DMS79 (cell line): ENCODE data around the gene IGF2R.
A peak's percentile ranks its signal among the peaks of the same experiment; 100 is the strongest.
"Not testable (repeated sequence)": the region's sequence is repeated elsewhere in the genome, so short reads cannot be mapped to it uniquely, and the experiment has no call there.

ENCODE experiments used
- DNase-seq: peaks from one replicate; lab custom pipeline; 2025; lab: John Stamatoyannopoulos, UW

Gene IGF2R

GRCh38 chr6:160095146-160095845, 126.4 kb downstream of the IGF2R start:
- DNase-seq = no peak

DNA sequence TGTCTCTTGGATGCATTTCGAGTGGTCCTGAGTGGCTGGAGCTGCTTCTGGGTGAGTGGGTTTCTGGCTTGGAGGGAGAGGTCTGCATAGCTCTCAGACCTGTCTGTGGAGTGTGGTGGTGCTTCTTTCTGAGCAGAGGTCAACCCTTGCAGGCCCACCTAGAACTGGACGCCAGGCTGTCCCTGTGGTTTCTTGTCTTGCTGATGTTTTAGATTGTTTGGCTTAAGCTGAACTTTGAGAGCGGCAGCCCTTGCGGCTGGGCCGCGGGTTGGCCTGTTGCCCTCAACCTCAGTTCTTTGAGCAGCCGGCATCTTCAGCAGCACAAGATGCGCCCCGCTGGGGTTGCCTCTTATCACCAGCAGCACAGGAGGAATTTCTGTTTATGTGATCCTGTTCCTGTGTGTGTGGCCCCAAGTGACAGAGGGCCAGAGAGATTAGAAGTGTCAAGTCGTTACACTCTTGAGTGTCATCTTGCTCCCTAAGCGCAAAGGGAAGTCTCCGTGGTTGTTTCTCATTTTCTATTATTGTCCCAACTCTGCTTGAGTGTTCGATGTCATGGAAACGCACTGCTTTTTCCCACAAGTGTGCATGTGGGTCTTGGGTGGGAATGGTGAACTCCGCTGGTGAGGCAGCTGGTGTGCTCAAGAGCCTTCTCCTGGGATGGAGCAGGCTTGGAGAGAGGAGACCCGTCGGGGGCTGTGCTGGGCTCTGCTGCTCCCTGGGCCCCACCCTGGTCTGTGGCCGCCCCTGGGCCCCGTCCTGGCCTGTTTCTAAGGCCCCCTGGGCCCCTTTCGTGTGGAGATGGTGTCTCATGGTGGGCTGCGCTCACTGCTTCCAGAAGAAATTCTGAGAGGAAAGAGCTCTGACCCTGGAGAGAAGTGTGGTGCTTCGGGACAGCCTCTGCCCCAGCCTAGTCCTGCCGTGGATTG, 132.7 kb downstream of the IGF2R start:
- peak; percentile 75 for DNase-seq

GRCh38 chr6:160102399-160102798, 133.5 kb downstream of the IGF2R start:
- DNase-seq = no peak

GRCh38 chr6:160102956-160103824, 134.3 kb downstream of the IGF2R start:
- DNase-seq = no peak

DNA sequence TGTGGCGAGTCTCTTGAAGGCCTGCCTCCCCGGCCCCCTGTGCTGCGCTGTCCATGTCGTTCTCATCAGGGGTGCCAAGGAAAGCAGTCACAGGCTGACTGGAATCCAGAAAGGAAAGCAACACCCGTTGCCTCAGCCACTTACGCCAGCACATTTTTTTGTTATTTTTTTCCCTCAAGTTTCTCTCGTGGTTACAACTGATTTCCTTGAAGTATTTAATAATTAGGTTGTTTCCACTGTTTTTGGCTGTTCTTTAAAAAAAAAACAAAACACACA, 134.9 kb downstream of the IGF2R start:
- no peak for DNase-seq

DNA sequence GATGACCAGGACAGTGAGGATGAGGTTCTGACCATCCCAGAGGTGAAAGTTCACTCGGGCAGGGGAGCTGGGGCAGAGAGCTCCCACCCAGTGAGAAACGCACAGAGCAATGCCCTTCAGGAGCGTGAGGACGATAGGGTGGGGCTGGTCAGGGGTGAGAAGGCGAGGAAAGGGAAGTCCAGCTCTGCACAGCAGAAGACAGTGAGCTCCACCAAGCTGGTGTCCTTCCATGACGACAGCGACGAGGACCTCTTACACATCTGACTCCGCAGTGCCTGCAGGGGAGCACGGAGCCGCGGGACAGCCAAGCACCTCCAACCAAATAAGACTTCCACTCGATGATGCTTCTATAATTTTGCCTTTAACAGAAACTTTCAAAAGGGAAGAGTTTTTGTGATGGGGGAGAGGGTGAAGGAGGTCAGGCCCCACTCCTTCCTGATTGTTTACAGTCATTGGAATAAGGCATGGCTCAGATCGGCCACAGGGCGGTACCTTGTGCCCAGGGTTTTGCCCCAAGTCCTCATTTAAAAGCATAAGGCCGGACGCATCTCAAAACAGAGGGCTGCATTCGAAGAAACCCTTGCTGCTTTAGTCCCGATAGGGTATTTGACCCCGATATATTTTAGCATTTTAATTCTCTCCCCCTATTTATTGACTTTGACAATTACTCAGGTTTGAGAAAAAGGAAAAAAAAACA, 136.1 kb downstream of the IGF2R start:
- DNase-seq = no peak

DNA sequence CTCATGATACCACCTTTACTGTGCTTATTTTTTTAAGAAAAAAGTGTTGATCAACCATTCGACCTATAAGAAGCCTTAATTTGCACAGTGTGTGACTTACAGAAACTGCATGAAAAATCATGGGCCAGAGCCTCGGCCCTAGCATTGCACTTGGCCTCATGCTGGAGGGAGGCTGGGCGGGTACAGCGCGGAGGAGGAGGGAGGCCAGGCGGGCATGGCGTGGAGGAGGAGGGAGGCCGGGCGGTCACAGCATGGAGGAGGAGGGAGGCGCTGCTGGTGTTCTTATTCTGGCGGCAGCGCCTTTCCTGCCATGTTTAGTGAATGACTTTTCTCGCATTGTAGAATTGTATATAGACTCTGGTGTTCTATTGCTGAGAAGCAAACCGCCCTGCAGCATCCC, 137.1 kb downstream of the IGF2R start:
- no peak for DNase-seq

DNA sequence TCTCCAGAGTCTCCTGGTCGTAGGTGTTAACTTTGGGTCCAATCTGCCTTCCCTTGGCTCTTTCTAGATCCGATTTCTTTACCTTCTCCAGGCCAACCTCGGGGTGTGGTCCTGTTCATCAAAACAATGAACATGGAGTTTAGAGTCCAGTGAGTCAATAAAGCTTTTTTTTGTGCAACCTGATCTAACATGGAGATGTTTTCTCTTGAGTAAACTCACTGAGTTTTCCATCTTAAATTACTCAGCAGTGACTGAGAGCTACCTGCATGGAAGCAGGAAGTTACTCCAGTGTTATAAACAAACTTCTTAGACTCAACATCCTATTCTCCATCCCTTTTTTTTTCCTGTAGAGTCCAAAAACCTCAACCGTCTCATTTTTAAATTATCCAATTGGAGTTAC, 137.8 kb downstream of the IGF2R start:
- no peak for DNase-seq

DNA sequence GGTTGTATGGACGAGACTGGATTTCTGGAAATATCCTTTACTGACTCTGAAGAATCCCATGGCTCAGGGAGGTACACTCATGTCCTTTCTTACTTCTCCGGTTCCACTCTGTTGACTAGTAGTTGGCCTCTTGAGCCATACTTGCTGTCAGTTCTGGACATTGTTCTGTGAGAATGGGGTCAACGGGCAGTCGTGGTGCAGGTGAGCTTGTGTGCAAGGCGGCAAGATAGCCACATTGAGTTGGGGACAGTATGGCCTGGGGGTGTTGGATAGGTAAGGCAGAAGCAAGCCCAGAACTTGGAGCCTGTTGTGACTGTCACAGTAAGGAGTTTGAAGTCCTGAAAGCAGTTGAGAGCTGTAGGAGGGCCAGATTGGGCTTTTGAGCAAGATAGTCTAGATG, 139.2 kb downstream of the IGF2R start:
- no peak for DNase-seq

GRCh38 chr6:160110586-160111123, 141.8 kb downstream of the IGF2R start:
- no peak for DNase-seq

GRCh38 chr6:160111806-160112205, 142.9 kb downstream of the IGF2R start:
- no peak for DNase-seq

DNA sequence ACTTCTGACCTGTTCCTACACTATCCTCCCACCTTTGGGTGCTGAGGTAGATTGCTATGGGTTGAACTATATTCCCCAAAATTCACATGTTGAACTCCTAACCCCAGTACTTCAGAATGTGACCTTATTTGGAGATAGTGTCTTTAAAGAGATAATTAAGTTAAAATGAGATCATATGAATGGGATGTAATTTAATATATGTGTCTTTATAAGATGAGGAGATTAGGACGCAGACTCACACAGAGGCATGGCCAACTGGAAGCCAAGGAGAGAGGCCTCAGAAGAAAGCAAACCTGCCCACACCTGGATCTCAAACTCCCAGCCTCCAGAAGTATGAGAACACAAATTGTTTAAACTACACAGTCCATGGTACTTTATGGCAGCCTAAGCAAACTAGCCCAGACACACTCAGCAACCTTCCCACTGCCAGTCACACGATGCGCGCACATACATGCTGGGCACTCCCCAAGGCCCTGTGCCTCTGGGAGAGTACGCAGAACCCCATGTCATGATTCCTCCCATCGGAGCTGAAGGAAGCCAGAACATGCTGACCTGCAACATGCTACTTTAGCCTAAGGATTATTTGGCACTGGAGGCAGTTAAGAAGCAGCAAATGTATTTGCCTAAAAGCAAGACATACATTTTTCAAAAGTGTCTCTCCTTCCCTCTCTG, 143.9 kb downstream of the IGF2R start:
- DNase-seq = no peak

DNA sequence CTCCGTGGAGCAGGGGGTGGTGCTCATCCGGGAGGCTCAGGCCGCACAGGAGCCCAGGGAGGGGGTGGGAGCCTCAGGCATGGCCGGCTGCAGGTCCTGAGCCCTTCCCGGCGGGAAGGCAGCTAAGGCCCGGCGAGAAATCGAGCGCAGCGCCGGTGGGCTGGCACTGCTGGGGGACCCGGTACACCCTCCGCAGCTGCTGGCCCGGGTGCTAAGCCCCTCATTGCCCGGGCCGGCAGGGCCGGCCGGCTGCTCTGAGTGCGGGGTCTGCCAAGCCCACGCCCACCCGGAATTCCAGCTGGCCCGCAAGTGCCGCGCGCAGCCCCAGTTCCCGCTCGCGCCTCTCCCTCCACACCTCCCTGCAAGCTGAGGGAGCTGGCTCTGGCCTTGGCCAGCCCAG, 145.7 kb downstream of the IGF2R start:
- not testable (repeated sequence) for DNase-seq

GRCh38 chr6:160115421-160115820, 146.5 kb downstream of the IGF2R start:
- no peak for DNase-seq

DNA sequence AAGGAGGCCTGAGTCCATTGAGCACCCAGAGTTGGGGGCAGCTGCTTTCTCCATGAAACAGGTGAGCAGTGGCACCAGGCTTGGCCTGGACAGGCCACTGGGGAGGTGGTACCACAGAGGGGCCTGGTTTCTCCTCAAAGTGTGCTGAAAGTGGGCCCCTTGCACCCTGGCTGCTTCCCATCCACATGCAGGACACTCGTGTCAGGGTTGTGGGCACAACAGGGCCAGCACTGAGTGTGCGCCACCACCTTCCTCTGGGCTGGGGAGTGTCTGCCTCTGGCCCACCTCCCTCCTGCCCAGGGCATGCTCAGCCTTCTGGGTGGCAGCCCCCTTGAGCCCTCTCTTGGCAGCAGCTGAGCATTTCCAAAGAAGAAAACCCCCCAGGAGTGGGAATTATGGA, 147.5 kb downstream of the IGF2R start:
- DNase-seq = no peak

DNA sequence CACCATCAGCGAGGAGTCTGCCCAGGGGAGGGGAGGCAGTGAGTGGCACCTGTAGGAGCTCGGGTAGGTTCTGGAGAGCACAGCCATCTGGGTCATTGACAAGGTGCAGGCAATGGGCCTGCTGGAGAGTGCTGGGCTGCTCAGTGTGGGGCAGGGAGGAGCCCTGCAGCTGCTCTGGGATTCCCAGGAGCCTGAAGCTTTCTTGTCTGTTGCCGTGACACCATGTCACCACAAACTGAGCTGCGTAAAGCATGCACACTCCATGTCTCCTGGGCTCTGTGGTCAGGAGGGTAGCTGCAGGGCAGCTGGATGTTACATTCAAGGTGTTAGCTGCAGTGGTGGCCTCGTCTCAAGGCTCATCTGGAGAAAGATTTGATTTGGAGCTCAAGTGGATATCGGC, 148.3 kb downstream of the IGF2R start:
- no peak for DNase-seq

DNA sequence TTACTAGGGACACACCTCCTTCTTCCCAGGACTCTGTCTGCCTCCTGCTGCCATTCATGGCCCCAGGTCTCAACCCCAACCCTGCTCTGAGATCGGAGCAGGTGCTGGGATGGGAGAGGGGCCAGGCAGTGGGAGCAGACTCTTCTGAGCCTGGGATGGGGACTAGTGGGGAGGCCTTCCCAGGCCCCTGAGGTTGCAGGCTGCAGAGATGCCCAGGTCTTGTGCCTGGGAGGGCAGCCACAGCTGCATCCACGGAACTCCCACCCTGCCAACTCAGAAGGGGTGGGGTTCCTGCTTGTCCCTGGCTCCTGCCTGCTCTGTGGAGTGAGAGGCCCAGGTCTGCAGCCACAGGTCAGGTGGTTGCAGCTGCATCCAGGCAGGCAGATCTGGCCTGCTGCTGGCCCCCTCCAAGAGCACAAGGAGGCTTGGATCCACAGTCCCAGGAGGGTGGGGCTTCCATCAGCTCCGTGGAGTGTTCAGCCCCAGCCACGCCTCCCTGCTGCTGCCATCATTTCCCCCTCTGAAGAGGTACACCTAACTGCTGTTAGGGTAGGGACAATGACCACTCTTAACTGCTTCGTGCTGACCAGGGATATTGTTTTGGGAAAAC, 149.8 kb downstream of the IGF2R start:
- DNase-seq = no peak

GRCh38 chr6:160120087-160120486, 151.2 kb downstream of the IGF2R start:
- DNase-seq = no peak

DNA sequence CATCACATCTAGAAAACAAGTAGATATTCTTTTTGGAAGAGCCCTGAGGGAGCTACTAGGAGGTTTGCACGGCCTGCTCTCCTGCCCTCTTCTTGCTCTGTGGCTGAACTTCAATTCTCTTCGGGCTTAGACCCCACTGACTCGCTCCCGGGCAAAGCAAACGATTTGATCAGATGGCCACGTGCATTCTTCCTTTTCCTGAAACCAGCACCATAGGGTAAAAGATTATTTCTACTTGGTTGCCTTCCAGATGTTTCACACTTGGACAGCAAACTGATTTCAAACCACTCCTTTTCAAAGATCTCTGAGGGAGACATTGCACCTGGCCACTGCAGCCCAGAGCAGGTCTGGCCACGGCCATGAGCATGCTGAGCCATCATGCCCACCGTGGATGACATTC, 152.7 kb downstream of the IGF2R start, which contains the start of gene SLC22A1:
Gene SLC22A1 (plus strand): TSS at position 258 of the 400 bp plus-strand sequence. CDS start 121 bp downstream, at position 379.
- no peak for DNase-seq

DNA sequence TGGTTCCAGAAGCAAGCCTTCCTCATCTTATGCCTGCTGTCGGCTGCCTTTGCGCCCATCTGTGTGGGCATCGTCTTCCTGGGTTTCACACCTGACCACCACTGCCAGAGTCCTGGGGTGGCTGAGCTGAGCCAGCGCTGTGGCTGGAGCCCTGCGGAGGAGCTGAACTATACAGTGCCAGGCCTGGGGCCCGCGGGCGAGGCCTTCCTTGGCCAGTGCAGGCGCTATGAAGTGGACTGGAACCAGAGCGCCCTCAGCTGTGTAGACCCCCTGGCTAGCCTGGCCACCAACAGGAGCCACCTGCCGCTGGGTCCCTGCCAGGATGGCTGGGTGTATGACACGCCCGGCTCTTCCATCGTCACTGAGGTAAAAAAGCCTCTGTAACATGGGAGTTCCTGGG, 153.1 kb downstream of the IGF2R start:
- no peak for DNase-seq

DNA sequence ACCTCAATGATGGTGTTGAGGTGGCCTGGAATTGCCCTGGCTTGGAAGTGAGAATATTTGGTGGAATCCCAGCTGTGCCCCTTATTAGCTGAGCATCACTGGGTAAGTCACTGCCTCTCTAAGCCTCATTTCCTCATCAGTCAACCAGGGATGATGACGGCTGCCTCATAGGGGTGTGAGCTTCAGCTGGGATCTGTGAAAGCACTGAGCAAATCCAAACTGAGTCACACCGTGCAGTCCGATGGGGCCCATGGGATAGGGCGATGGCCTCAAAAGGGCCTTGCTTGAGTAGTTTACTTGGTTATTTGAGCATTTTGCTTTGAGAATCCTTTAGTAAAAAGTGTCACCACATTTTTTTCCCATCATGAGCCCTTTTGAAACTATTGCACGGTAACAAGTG, 153.9 kb downstream of the IGF2R start:
- no peak for DNase-seq
